Tibial nerve (tissue), 4 donors: ENCODE results near the gene ZNF622. TPM values are rescaled to one million over a fixed set of nuclear protein-coding genes. Genes with fewer than 3 reads are reported as not detected.
"Not testable (repeated sequence)": the region's sequence is repeated elsewhere in the genome, so short reads cannot be mapped to it uniquely, and the experiment has no call there.

Source experiments
- DNase-seq, 2 donors: peaks; one replicate each; pipeline ENCODE4 v3.0.0-alpha.2; 2019; ENCODE audit warnings: low spot score in 2 of 2
- H3K27ac ChIP-seq, 4 donors: fragments of 200-600 bp; sonication (generic) in 3 of 4; one replicate each; pipeline ENCODE4 v1.5.1; 2017 to 2019; ENCODE audit warnings: mild to moderate bottlenecking in 1 of 4
- H3K27me3 ChIP-seq, 2 donors: fragments of 200-600 bp; sonication (generic) in 1 of 2; one replicate each; pipeline versions ENCODE4 v1.5.1 to v1.6.0; 2017 to 2019
- H3K36me3 ChIP-seq, 3 donors: fragments of 200-600 bp; sonication (generic); one replicate each; pipeline ENCODE4 v1.5.1; 2018 to 2019
- H3K4me1 ChIP-seq, 4 donors: fragments of 200-600 bp; sonication (generic) in 3 of 4; one replicate each; pipeline ENCODE4 v1.5.1; 2017 to 2019
- H3K4me3 ChIP-seq, 4 donors: fragments of 200-600 bp; sonication (generic) in 3 of 4; one replicate each; pipeline ENCODE4 v1.5.1; 2017 to 2019; ENCODE audit warnings: mild to moderate bottlenecking in 1 of 4, moderate library complexity in 1 of 4
- H3K9me3 ChIP-seq, 4 donors: fragments of 200-600 bp; sonication (generic) in 3 of 4; one replicate each; pipeline ENCODE4 v1.5.1; 2017 to 2019
- CTCF ChIP-seq, 5 experiments: fragments of 200-600 bp in 3 of 5; fragments of 450-650 bp in 2 of 5; sonication (generic) in 3 of 5; IDR thresholded peaks; one replicate each; pipeline ENCODE4 v1.5.1; 2016 to 2019; ENCODE audit warnings: antibody characterized with exemption in 5 of 5, mild to moderate bottlenecking in 3 of 5, moderate library complexity in 2 of 5
- EP300 ChIP-seq, 2 donors: sonication (generic); formaldehyde crosslinking; IDR thresholded peaks; one replicate each; pipeline ENCODE4 v1.6.1; 2017; ENCODE audit warnings: antibody characterized with exemption in 2 of 2, mild to moderate bottlenecking in 1 of 2
- POLR2A ChIP-seq, 2 donors: fragments of 450-650 bp; IDR thresholded peaks; one replicate each; pipeline ENCODE4 v1.6.1; 2017; ENCODE audit warnings: antibody characterized with exemption in 2 of 2, mild to moderate bottlenecking in 2 of 2, moderate library complexity in 2 of 2
- WGBS, 2 donors: methylation state at CpG; one replicate each; pipeline ENCODE4 v1.1.5; 2018; 5-methylcytosine and 5-hydroxymethylcytosine counted together
- total RNA-seq, 4 donors: library from RNA; depleted of rRNA; stranded (reverse); fragments of >200 nt; gene quantifications; one replicate each; pipeline ENCODE4 v1.1.0, GENCODE V29; 2016

Gene ZNF622
- total RNA-seq, 4 donors from 2014 or later, result 16.6 to 26.4 (median 23.8) TPM

GRCh38 chr5:16482891-16483290 is 17.3 kb upstream of the ZNF622 start:
- Histone ChIP-seq H3K27ac (no peak overlapping the region), H3K9me3 (no peaks in the 10 kb centered on the region), H3K4me3 (no peak overlapping the region), H3K36me3 (no peaks in the 10 kb centered on the region), H3K4me1 (no peaks in the 10 kb centered on the region), H3K27me3 (no peaks in the 10 kb centered on the region)
- TF ChIP-seq CTCF (IDR thresholded peaks at IDR 0.05) (no peak), POLR2A (IDR thresholded peaks at IDR 0.05) (no peak), EP300 (IDR thresholded peaks at IDR 0.05) (no peak)
- DNase-seq, result no peak
- 83 to 89% methylated on average over 2 of the region's 2 CpGs for WGBS, 2 donors

GRCh38 chr5:16480821-16481538 is 15.4 kb upstream of the ZNF622 start:
- TF ChIP-seq POLR2A (IDR thresholded peaks at IDR 0.05) (no peak), EP300 (IDR thresholded peaks at IDR 0.05) (no peak), CTCF (IDR thresholded peaks at IDR 0.05) (no peak)
- Histone ChIP-seq H3K4me3 (no peak overlapping the region), H3K9me3 (no peaks in the 10 kb centered on the region), H3K4me1 (no peaks in the 10 kb centered on the region), H3K27me3 (no peaks in the 10 kb centered on the region), H3K27ac (no peak overlapping the region), H3K36me3 (peaks cover 0 to 11% (median 0%) of the 10 kb centered on the region in 3 donors)
- DNase-seq, result no peak
- WGBS, 2 donors, result 62 to 81% methylated on average over 6 of the region's 6 CpGs

- no peaks in the 10 kb centered on the region for H3K27me3 ChIP-seq
- TF ChIP-seq EP300 (IDR thresholded peaks at IDR 0.05) (no peak), CTCF (IDR thresholded peaks at IDR 0.05) (no peak), POLR2A (IDR thresholded peaks at IDR 0.05) (no peak)
- peaks cover 0 to 11% (median 0%) of the 10 kb centered on the region in 3 donors for H3K36me3 ChIP-seq
- no peak for DNase-seq
- H3K27ac ChIP-seq, result no peak overlapping the region
- H3K4me1 ChIP-seq, result no peaks in the 10 kb centered on the region
- H3K9me3 ChIP-seq, result no peaks in the 10 kb centered on the region
- no peak overlapping the region for H3K4me3 ChIP-seq
Observed at GRCh38 chr5:16480144-16480543, 14.5 kb upstream of the ZNF622 start.

GRCh38 chr5:16477541-16477940 is 11.9 kb upstream of the ZNF622 start:
- TF ChIP-seq CTCF (IDR thresholded peaks at IDR 0.05) (no peak), POLR2A (IDR thresholded peaks at IDR 0.05) (no peak), EP300 (IDR thresholded peaks at IDR 0.05) (no peak)
- no peak for DNase-seq
- H3K36me3 ChIP-seq, result peaks cover 0 to 14% (median 0%) of the 10 kb centered on the region in 3 donors
- 66 to 69% methylated on average over 3 of the region's 3 CpGs for WGBS, 2 donors
- no peak overlapping the region for H3K27ac ChIP-seq
- H3K4me3 ChIP-seq, result no peak overlapping the region
- H3K9me3 ChIP-seq, result no peaks in the 10 kb centered on the region
- H3K4me1 ChIP-seq, result no peaks in the 10 kb centered on the region
- H3K27me3 ChIP-seq, result no peaks in the 10 kb centered on the region

- not testable (repeated sequence) for H3K27ac ChIP-seq, DNase-seq, H3K4me1 ChIP-seq, H3K27me3 ChIP-seq, H3K4me3 ChIP-seq, H3K9me3 ChIP-seq
- H3K36me3 ChIP-seq, result peaks cover 0 to 14% (median 0%) of the 10 kb centered on the region in 3 donors
- WGBS, 2 donors, result 95 to 98% methylated on average over 3 of the region's 3 CpGs
Observed at GRCh38 chr5:16476417-16476816, 10.8 kb upstream of the ZNF622 start.
